ENCODE measurements around the gene HEATR5B. TPM values are rescaled to one million over a fixed set of nuclear protein-coding genes. Genes with fewer than 3 reads are reported as not detected.
"Not testable (repeated sequence)": the region's sequence is repeated elsewhere in the genome, so short reads cannot be mapped to it uniquely, and the experiment has no call there.

HEATR5B gene
- total and polyA plus RNA-seq, 4 experiments from 2014 or later = 6.1 to 55.2 (median 36.6) TPM

- Mint-ChIP-seq H3K36me3 (peaks cover 7 to 8% of the 10 kb centered on the region in 2 donors), H3K27me3 (no peaks in the 10 kb centered on the region), H3K4me1 (peaks cover 27 to 61% (median 42%) of the 10 kb centered on the region in 4 donors), H3K9me3 (no peaks in the 10 kb centered on the region), H3K27ac (peak overlapping the region in 1 of 7 donors; percentile 55), H3K4me3 (no peak overlapping the region)
- ChIA-PET CTCF (ENCODE audit: partially characterized antibody) (interaction anchor here (0.6 to 2.0 kb wide), 2 partner anchors 10 to 58 kb away, joined by 3 to 4 read pairs; no protein-coding TSS in a partner anchor), POLR2A (ENCODE audit: partially characterized antibody) (interaction anchor here (1.6 kb wide), 1 partner anchor 15 kb away, joined by 4 read pairs; the partner anchor contains the start of gene STRN)
- H3K27ac ChIP-seq (ENCODE audit: low read depth, low read length) = no peak overlapping the region
- intact Hi-C loops (cut with micrococcal nuclease) = no loop called here
- H3K36me3 ChIP-seq (ENCODE audit: insufficient read depth, low read length) = no peaks in the 10 kb centered on the region
- no peak for DNase-seq
- no peaks in the 10 kb centered on the region for H3K9me3 ChIP-seq (ENCODE audit: control insufficient read depth in 1 of 2, low read length in 2 of 2)
- no peaks in the 10 kb centered on the region for H3K27me3 ChIP-seq (ENCODE audit: insufficient read depth, low read length)
- H3K4me3 ChIP-seq (ENCODE audit: low read length in 2 of 2) = no peak overlapping the region
- peaks cover 13% of the 10 kb centered on the region for H3K4me1 ChIP-seq (ENCODE audit: insufficient read depth, low read length)
Measured at GRCh38 chr2:36951027-36951518, 133.1 kb downstream of the HEATR5B start.

GRCh38 chr2:36949845-36950244 is 134.3 kb downstream of the HEATR5B start:
- DNase-seq = no peak

GRCh38 chr2:36945240-36945639 is 138.9 kb downstream of the HEATR5B start:
- not testable (repeated sequence) for H3K9me3 Mint-ChIP-seq, H3K27ac Mint-ChIP-seq

More at GRCh38 chr2:36949845-36950244, 134.3 kb downstream of the HEATR5B start:
- H3K27me3 ChIP-seq (ENCODE audit: insufficient read depth, low read length) = no peaks in the 10 kb centered on the region
- no peaks in the 10 kb centered on the region for H3K36me3 ChIP-seq (ENCODE audit: insufficient read depth, low read length)
- H3K9me3 ChIP-seq (ENCODE audit: control insufficient read depth in 1 of 2, low read length in 2 of 2) = no peaks in the 10 kb centered on the region
- no peaks in the 10 kb centered on the region for H3K27me3 Mint-ChIP-seq
- no peaks in the 10 kb centered on the region for H3K9me3 Mint-ChIP-seq
- H3K4me1 Mint-ChIP-seq = peaks cover 22 to 51% (median 36%) of the 10 kb centered on the region in 4 donors
- CTCF ChIA-PET (ENCODE audit: partially characterized antibody) = no interaction called here
- intact Hi-C loops (cut with micrococcal nuclease) = no loop called here
- H3K27ac ChIP-seq (ENCODE audit: low read depth, low read length) = no peak overlapping the region
- POLR2A ChIA-PET (ENCODE audit: partially characterized antibody) = no interaction called here
- H3K4me3 ChIP-seq (ENCODE audit: low read length in 2 of 2) = no peak overlapping the region
- H3K4me3 Mint-ChIP-seq = peak overlapping the region in 2 of 8 donors; percentile 1 to 27
- peaks cover 5 to 8% of the 10 kb centered on the region in 2 donors for H3K36me3 Mint-ChIP-seq
- H3K27ac Mint-ChIP-seq = peak overlapping the region in 4 of 7 donors; percentile 10 to 61 (median 26)
- H3K4me1 ChIP-seq (ENCODE audit: insufficient read depth, low read length) = peaks cover 13% of the 10 kb centered on the region

GRCh38 chr2:36941867-36942266 is 142.3 kb downstream of the HEATR5B start:
- POLR2A ChIA-PET (ENCODE audit: partially characterized antibody) = no interaction called here
- CTCF ChIA-PET (ENCODE audit: partially characterized antibody) = no interaction called here
- H3K36me3 ChIP-seq (ENCODE audit: insufficient read depth, low read length) = no peaks in the 10 kb centered on the region
- no peak overlapping the region for H3K4me3 ChIP-seq (ENCODE audit: low read length in 2 of 2)
- no peaks in the 10 kb centered on the region for H3K27me3 ChIP-seq (ENCODE audit: insufficient read depth, low read length)
- Mint-ChIP-seq H3K9me3 (no peaks in the 10 kb centered on the region), H3K4me3 (no peak overlapping the region), H3K27me3 (no peaks in the 10 kb centered on the region), H3K36me3 (peaks cover 6 to 9% of the 10 kb centered on the region in 2 donors), H3K4me1 (peaks cover 0 to 5% (median 1%) of the 10 kb centered on the region in 4 donors), H3K27ac (no peak overlapping the region)
- H3K9me3 ChIP-seq (ENCODE audit: control insufficient read depth in 1 of 2, low read length in 2 of 2) = no peaks in the 10 kb centered on the region
- DNase-seq = no peak
- no peaks in the 10 kb centered on the region for H3K4me1 ChIP-seq (ENCODE audit: insufficient read depth, low read length)
- intact Hi-C loops (cut with micrococcal nuclease) = no loop called here
- H3K27ac ChIP-seq (ENCODE audit: low read depth, low read length) = no peak overlapping the region

More at GRCh38 chr2:36945240-36945639, 138.9 kb downstream of the HEATR5B start:
- H3K4me3 Mint-ChIP-seq; H3K4me3 ChIP-seq (ENCODE audit: low read length in 2 of 2); H3K36me3 Mint-ChIP-seq; POLR2A ChIA-PET (ENCODE audit: partially characterized antibody); H3K9me3 ChIP-seq (ENCODE audit: control insufficient read depth in 1 of 2, low read length in 2 of 2); intact Hi-C loops (cut with micrococcal nuclease); H3K36me3 ChIP-seq (ENCODE audit: insufficient read depth, low read length); H3K27me3 ChIP-seq (ENCODE audit: insufficient read depth, low read length); CTCF ChIA-PET (ENCODE audit: partially characterized antibody); DNase-seq; H3K4me1 ChIP-seq (ENCODE audit: insufficient read depth, low read length); H3K27ac ChIP-seq (ENCODE audit: low read depth, low read length); H3K27me3 Mint-ChIP-seq: not testable (repeated sequence)
- H3K4me1 Mint-ChIP-seq = peaks cover 7 to 20% (median 13%) of the 10 kb centered on the region in 4 donors

- CTCF ChIA-PET (ENCODE audit: partially characterized antibody); H3K36me3 ChIP-seq (ENCODE audit: insufficient read depth, low read length); H3K4me3 Mint-ChIP-seq; H3K9me3 ChIP-seq (ENCODE audit: control insufficient read depth in 1 of 2, low read length in 2 of 2); H3K27ac ChIP-seq (ENCODE audit: low read depth, low read length); POLR2A ChIA-PET (ENCODE audit: partially characterized antibody); H3K9me3 Mint-ChIP-seq; DNase-seq; H3K27me3 Mint-ChIP-seq; H3K4me1 ChIP-seq (ENCODE audit: insufficient read depth, low read length); intact Hi-C loops (cut with micrococcal nuclease); H3K4me3 ChIP-seq (ENCODE audit: low read length in 2 of 2); H3K27me3 ChIP-seq (ENCODE audit: insufficient read depth, low read length): not testable (repeated sequence)
- peaks cover 8 to 12% of the 10 kb centered on the region in 2 donors for H3K36me3 Mint-ChIP-seq
- peaks cover 0 to 28% (median 10%) of the 10 kb centered on the region in 4 donors for H3K4me1 Mint-ChIP-seq
- peak overlapping the region in 1 of 7 donors; percentile 11 for H3K27ac Mint-ChIP-seq
Measured at GRCh38 chr2:36936526-36936925, 147.6 kb downstream of the HEATR5B start.

- POLR2A ChIA-PET (ENCODE audit: partially characterized antibody) = interaction anchor here (1.5 kb wide), 1 partner anchor 9 kb away, joined by 3 read pairs; no protein-coding TSS in a partner anchor
- H3K36me3 ChIP-seq (ENCODE audit: insufficient read depth, low read length); H3K4me1 ChIP-seq (ENCODE audit: insufficient read depth, low read length); H3K27me3 ChIP-seq (ENCODE audit: insufficient read depth, low read length); H3K27ac ChIP-seq (ENCODE audit: low read depth, low read length); H3K27me3 Mint-ChIP-seq; intact Hi-C loops (cut with micrococcal nuclease); DNase-seq; H3K9me3 ChIP-seq (ENCODE audit: control insufficient read depth in 1 of 2, low read length in 2 of 2); H3K36me3 Mint-ChIP-seq; H3K9me3 Mint-ChIP-seq; H3K4me3 ChIP-seq (ENCODE audit: low read length in 2 of 2); H3K4me3 Mint-ChIP-seq; CTCF ChIA-PET (ENCODE audit: partially characterized antibody): not testable (repeated sequence)
- peak overlapping the region in 2 of 7 donors; percentile 53 to 55 for H3K27ac Mint-ChIP-seq
- H3K4me1 Mint-ChIP-seq = peaks cover 11 to 40% (median 15%) of the 10 kb centered on the region in 4 donors
Measured at GRCh38 chr2:36931688-36932087, 152.5 kb downstream of the HEATR5B start.

All from CD4-positive, alpha-beta memory T cell (primary cell).